Measurements from ENCODE around the gene PAPOLA.

PAPOLA gene

GRCh38 chr14:96484399-96484798 is 17.8 kb upstream of the PAPOLA start:
- no peak for DNase-seq (ENCODE audit: extremely low read depth, low read depth)
- no peak overlapping the region for H3K4me3 ChIP-seq (replicated peaks; ENCODE audit: low read depth, low read length)
- no peak for TF ChIP-seq CTCF (IDR thresholded peaks at IDR 0.05; ENCODE audit: low read depth, low read length, missing control alignments)

- DNase-seq (ENCODE audit: extremely low read depth, low read depth): no peak
- TF ChIP-seq CTCF (IDR thresholded peaks at IDR 0.05; ENCODE audit: low read depth, low read length, missing control alignments): no peak
- H3K4me3 ChIP-seq (replicated peaks; ENCODE audit: low read depth, low read length): no peak overlapping the region
These were observed 15.5 kb upstream of the PAPOLA start for GRCh38 chr14:96486705-96487104.

GRCh38 chr14:96489327-96489726 is 12.9 kb upstream of the PAPOLA start:
- TF ChIP-seq CTCF (IDR thresholded peaks at IDR 0.05; ENCODE audit: low read depth, low read length, missing control alignments): no peak
- no peak overlapping the region for H3K4me3 ChIP-seq (replicated peaks; ENCODE audit: low read depth, low read length)
- DNase-seq (ENCODE audit: extremely low read depth, low read depth): no peak

GRCh38 chr14:96493178-96493577 is 9.0 kb upstream of the PAPOLA start:
- no peak for DNase-seq (ENCODE audit: extremely low read depth, low read depth)

GRCh38 chr14:96494331-96494730 is 7.9 kb upstream of the PAPOLA start:
- DNase-seq (ENCODE audit: extremely low read depth, low read depth): no peak
- TF ChIP-seq CTCF (IDR thresholded peaks at IDR 0.05; ENCODE audit: low read depth, low read length, missing control alignments): no peak

More at GRCh38 chr14:96493178-96493577, 9.0 kb upstream of the PAPOLA start:
- TF ChIP-seq CTCF (IDR thresholded peaks at IDR 0.05; ENCODE audit: low read depth, low read length, missing control alignments): no peak
- no peak overlapping the region for H3K4me3 ChIP-seq (replicated peaks; ENCODE audit: low read depth, low read length)

GRCh38 chr14:96497087-96497486 is 5.1 kb upstream of the PAPOLA start:
- no peak for TF ChIP-seq CTCF (IDR thresholded peaks at IDR 0.05; ENCODE audit: low read depth, low read length, missing control alignments)
- no peak overlapping the region for H3K4me3 ChIP-seq (replicated peaks; ENCODE audit: low read depth, low read length)
- DNase-seq (ENCODE audit: extremely low read depth, low read depth): no peak

More at GRCh38 chr14:96494331-96494730, 7.9 kb upstream of the PAPOLA start:
- no peak overlapping the region for H3K4me3 ChIP-seq (replicated peaks; ENCODE audit: low read depth, low read length)

- DNase-seq (ENCODE audit: extremely low read depth, low read depth): no peak
- no peak overlapping the region for H3K4me3 ChIP-seq (replicated peaks; ENCODE audit: low read depth, low read length)
- TF ChIP-seq CTCF (IDR thresholded peaks at IDR 0.05; ENCODE audit: low read depth, low read length, missing control alignments): no peak
These were observed 4.6 kb upstream of the PAPOLA start for GRCh38 chr14:96497586-96497985.
